ENCODE data around the gene TFCP2. TPM values are rescaled to one million over a fixed set of nuclear protein-coding genes. Genes with fewer than 3 reads are reported as not detected.

TFCP2 gene
- total and polyA plus RNA-seq, 2 experiments from 2014 or later = 12.2 to 17.0 TPM

- peaks cover 13% of the 10 kb centered on the region for H3K36me3 ChIP-seq
- DNase-seq (ENCODE audit: low read depth in 1 of 2, low spot score in 1 of 2) = peak in 1 of 2 donors; percentile 7
- no peak overlapping the region for H3K27ac ChIP-seq
- H3K9me3 ChIP-seq (ENCODE audit: low read depth) = no peaks in the 10 kb centered on the region
- no peak for TF ChIP-seq CTCF (IDR thresholded peaks at IDR 0.05; ENCODE audit: low read depth, low read length)
- no peaks in the 10 kb centered on the region for H3K27me3 ChIP-seq
- H3K4me3 ChIP-seq = no peak overlapping the region
- no peaks in the 10 kb centered on the region for H3K4me1 ChIP-seq (ENCODE audit: low read depth)
These were observed 54.2 kb downstream of the TFCP2 start for GRCh38 chr12:51118706-51119105.

- Histone ChIP-seq H3K4me3 (no peak overlapping the region), H3K27ac (no peak overlapping the region), H3K27me3 (no peaks in the 10 kb centered on the region), H3K36me3 (peaks cover 21% of the 10 kb centered on the region), H3K4me1 (ENCODE audit: low read depth) (no peaks in the 10 kb centered on the region), H3K9me3 (ENCODE audit: low read depth) (no peaks in the 10 kb centered on the region)
- TF ChIP-seq CTCF (IDR thresholded peaks at IDR 0.05; ENCODE audit: low read depth, low read length) = no peak
- no peak for DNase-seq (ENCODE audit: low read depth in 1 of 2, low spot score in 1 of 2)
These were observed 57.4 kb downstream of the TFCP2 start for GRCh38 chr12:51115533-51115932.

GRCh38 chr12:51108136-51108535 lies 64.8 kb downstream of the TFCP2 start:
- no peak for DNase-seq (ENCODE audit: low read depth in 1 of 2, low spot score in 1 of 2)
- H3K27ac ChIP-seq = no peak overlapping the region
- H3K4me1 ChIP-seq (ENCODE audit: low read depth) = no peaks in the 10 kb centered on the region
- no peak overlapping the region for H3K4me3 ChIP-seq
- no peak for TF ChIP-seq CTCF (IDR thresholded peaks at IDR 0.05; ENCODE audit: low read depth, low read length)
- peaks cover 33% of the 10 kb centered on the region for H3K36me3 ChIP-seq
- no peaks in the 10 kb centered on the region for H3K9me3 ChIP-seq (ENCODE audit: low read depth)
- H3K27me3 ChIP-seq = no peaks in the 10 kb centered on the region

GRCh38 chr12:51103977-51104376 lies 69.0 kb downstream of the TFCP2 start:
- Histone ChIP-seq H3K36me3 (peaks cover 34% of the 10 kb centered on the region), H3K27ac (no peak overlapping the region), H3K27me3 (no peaks in the 10 kb centered on the region), H3K9me3 (ENCODE audit: low read depth) (no peaks in the 10 kb centered on the region), H3K4me3 (no peak overlapping the region), H3K4me1 (ENCODE audit: low read depth) (no peaks in the 10 kb centered on the region)
- DNase-seq (ENCODE audit: low read depth in 1 of 2, low spot score in 1 of 2) = no peak
- TF ChIP-seq CTCF (IDR thresholded peaks at IDR 0.05; ENCODE audit: low read depth, low read length) = no peak

GRCh38 chr12:51098611-51099010 lies 74.3 kb downstream of the TFCP2 start:
- H3K9me3 ChIP-seq (ENCODE audit: low read depth) = no peaks in the 10 kb centered on the region
- H3K27me3 ChIP-seq = no peaks in the 10 kb centered on the region
- peaks cover 33% of the 10 kb centered on the region for H3K36me3 ChIP-seq
- no peak overlapping the region for H3K4me3 ChIP-seq
- peak in 1 of 2 donors; percentile 6 for DNase-seq (ENCODE audit: low read depth in 1 of 2, low spot score in 1 of 2)
- no peaks in the 10 kb centered on the region for H3K4me1 ChIP-seq (ENCODE audit: low read depth)
- no peak for TF ChIP-seq CTCF (IDR thresholded peaks at IDR 0.05; ENCODE audit: low read depth, low read length)
- no peak overlapping the region for H3K27ac ChIP-seq
